HepG2 (cell line): ENCODE results near the gene PANK3.

Experiments used
- CBX5 ChIP-seq: sonication (generic); formaldehyde crosslinking; IDR thresholded peaks from 2 replicates; pipeline ENCODE4 v1.4.0; 2020; ENCODE audit warnings: missing genetic modification reagents, borderline replicate concordance
- MEF2D ChIP-seq: sonication (generic); formaldehyde crosslinking; IDR thresholded peaks from 2 replicates; pipeline ENCODE4 v1.5.1; 2020; ENCODE audit warnings: mild to moderate bottlenecking, missing genetic modification reagents
- NR2F1 ChIP-seq, 2 experiments: fragments of 450-650 bp in 1 of 2; formaldehyde crosslinking in 1 of 2; IDR thresholded peaks; 2 replicates each; pipeline versions ENCODE4 v1.5.0 to v1.6.1; 2016 to 2020; ENCODE audit warnings: mild to moderate bottlenecking in 1 of 2, missing compliant biosample characterization in 1 of 2, missing genetic modification reagents in 1 of 2, moderate library complexity in 1 of 2

GRCh38 chr5:168613396-168613795 lies 34.2 kb upstream of the PANK3 start:
- TF ChIP-seq CBX5 (CRISPR knock-in tag): no peak
- TF ChIP-seq MEF2D (CRISPR knock-in tag): no peak
- no peak for TF ChIP-seq NR2F1 (CRISPR knock-in tag; IDR thresholded peaks at IDR 0.05)
